Gastrocnemius medialis (tissue), 4 donors: ENCODE measurements around the gene DCAF6. TPM values are rescaled to one million over a fixed set of nuclear protein-coding genes. Genes with fewer than 3 reads are reported as not detected.

Experiments
- ATAC-seq, 2 donors: fragments of 150-250 bp; one replicate each; pipeline ENCODE4 v1.9.1; 2016
- DNase-seq, 2 donors: peaks; one replicate each; pipeline ENCODE4 v3.0.0-alpha.2; 2019
- H3K27ac ChIP-seq, 4 donors: fragments of 200-600 bp; sonication (generic); 1 replicate in 1 of 4; 2 replicates in 3 of 4; pipeline ENCODE4 v1.5.1; 2016 to 2018; ENCODE audit warnings: mild to moderate bottlenecking in 2 of 4, moderate library complexity in 1 of 4
- H3K27me3 ChIP-seq, 3 donors: fragments of 200-600 bp; sonication (generic) in 2 of 3; 1 replicate in 1 of 3; 2 replicates in 2 of 3; pipeline versions ENCODE4 v1.5.1 to v1.6.0; 2016 to 2019; ENCODE audit warnings: mild to moderate bottlenecking in 1 of 3, moderate library complexity in 1 of 3
- H3K36me3 ChIP-seq, 2 donors: fragments of 200-600 bp; sonication (generic) in 1 of 2; one replicate each; pipeline ENCODE4 v1.5.1; 2017 to 2018
- H3K4me1 ChIP-seq, 2 donors: fragments of 200-600 bp; sonication (generic) in 1 of 2; one replicate each; pipeline ENCODE4 v1.5.1; 2016 to 2017; ENCODE audit warnings: mild to moderate bottlenecking in 2 of 2
- H3K4me3 ChIP-seq, 4 donors: fragments of 200-600 bp; sonication (generic) in 3 of 4; 1 replicate in 1 of 4; 2 replicates in 3 of 4; pipeline ENCODE4 v1.5.1; 2016 to 2019; ENCODE audit warnings: mild to moderate bottlenecking in 2 of 4
- H3K9me3 ChIP-seq, 3 donors: fragments of 200-600 bp; sonication (generic) in 2 of 3; 1 replicate in 1 of 3; 2 replicates in 2 of 3; pipeline ENCODE4 v1.5.1; 2016 to 2019
- POLR2A ChIP-seq, 2 donors: fragments of 450-650 bp; IDR thresholded peaks; one replicate each; pipeline ENCODE4 v1.6.1; 2017; ENCODE audit warnings: antibody characterized with exemption in 2 of 2, mild to moderate bottlenecking in 2 of 2, moderate library complexity in 2 of 2
- in situ Hi-C, 4 donors: fragments of 200-750 bp; cut with MboI; loops; one replicate each; pipeline versions ENCODE4 v1.15.0 to v1.8.0; 2017; ENCODE audit warnings: low sequenced_read_pairs in 4 of 4
- intact Hi-C: fragments of 100-400 bp; cut with DNase I; formaldehyde crosslinking; loops from one replicate; pipeline ENCODE4 v1.15.1; 2023; ENCODE audit warnings: low total_unique reads
- total RNA-seq, 4 donors: library from RNA; depleted of rRNA; stranded (reverse); fragments of >200 nt; gene quantifications; one replicate each; pipeline versions ENCODE4 v1.1.0 to v1.2.3, GENCODE V29; 2016
- TF ChIP-seq, protein P1 (sequence below), 5 experiments: fragments of 450-650 bp in 3 of 5; fragments of 200-600 bp in 2 of 5; sonication (generic) in 2 of 5; IDR thresholded peaks in 4 of 5; conservative IDR thresholded peaks in 1 of 5; 1 replicate in 4 of 5; 2 replicates in 1 of 5; pipeline ENCODE4 v1.5.1; 2016 to 2019; ENCODE audit warnings: antibody characterized with exemption in 5 of 5, mild to moderate bottlenecking in 3 of 5, moderate library complexity in 3 of 5

DCAF6 gene
- total RNA-seq, 4 donors from 2014 or later, result 365 to 466 (median 389) TPM

DNA sequence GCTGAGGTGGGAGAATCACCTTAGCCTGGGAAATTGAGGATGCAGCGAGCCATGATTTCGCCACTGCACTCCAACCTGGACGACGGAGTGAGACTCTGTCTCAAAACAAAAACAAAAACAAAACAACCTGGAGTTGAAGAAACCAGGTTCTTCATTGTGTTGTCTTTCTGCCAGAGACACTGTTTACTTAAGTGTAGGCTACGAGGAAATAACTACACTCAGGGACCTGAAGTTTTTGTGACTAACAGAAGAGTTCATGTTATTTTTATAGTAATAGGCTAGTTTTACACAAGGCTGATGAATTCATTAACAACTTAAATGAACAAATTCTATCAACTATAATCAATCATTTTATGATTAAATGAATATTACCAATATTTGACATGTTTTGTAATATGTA is 98.9 kb downstream of the DCAF6 start:
- no peak for TF ChIP-seq POLR2A (IDR thresholded peaks at IDR 0.05)
- TF ChIP-seq, protein P1, sequence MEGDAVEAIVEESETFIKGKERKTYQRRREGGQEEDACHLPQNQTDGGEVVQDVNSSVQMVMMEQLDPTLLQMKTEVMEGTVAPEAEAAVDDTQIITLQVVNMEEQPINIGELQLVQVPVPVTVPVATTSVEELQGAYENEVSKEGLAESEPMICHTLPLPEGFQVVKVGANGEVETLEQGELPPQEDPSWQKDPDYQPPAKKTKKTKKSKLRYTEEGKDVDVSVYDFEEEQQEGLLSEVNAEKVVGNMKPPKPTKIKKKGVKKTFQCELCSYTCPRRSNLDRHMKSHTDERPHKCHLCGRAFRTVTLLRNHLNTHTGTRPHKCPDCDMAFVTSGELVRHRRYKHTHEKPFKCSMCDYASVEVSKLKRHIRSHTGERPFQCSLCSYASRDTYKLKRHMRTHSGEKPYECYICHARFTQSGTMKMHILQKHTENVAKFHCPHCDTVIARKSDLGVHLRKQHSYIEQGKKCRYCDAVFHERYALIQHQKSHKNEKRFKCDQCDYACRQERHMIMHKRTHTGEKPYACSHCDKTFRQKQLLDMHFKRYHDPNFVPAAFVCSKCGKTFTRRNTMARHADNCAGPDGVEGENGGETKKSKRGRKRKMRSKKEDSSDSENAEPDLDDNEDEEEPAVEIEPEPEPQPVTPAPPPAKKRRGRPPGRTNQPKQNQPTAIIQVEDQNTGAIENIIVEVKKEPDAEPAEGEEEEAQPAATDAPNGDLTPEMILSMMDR (IDR thresholded peaks at IDR 0.05 in 4 of 5, conservative IDR thresholded peaks at IDR 0.05 in 1 of 5), result no peak
- ATAC-seq (no peak), DNase-seq (no peak)
- no peaks in the 10 kb centered on the region for H3K27me3 ChIP-seq
- H3K27ac ChIP-seq, result no peak overlapping the region
- H3K9me3 ChIP-seq, result no peaks in the 10 kb centered on the region
- intact Hi-C loops (no loop called here), in situ Hi-C loops (no loop called here)
- peaks cover 0 to 9% of the 10 kb centered on the region in 2 donors for H3K36me3 ChIP-seq
- H3K4me3 ChIP-seq, result no peak overlapping the region
- H3K4me1 ChIP-seq, result no peaks in the 10 kb centered on the region

DNA sequence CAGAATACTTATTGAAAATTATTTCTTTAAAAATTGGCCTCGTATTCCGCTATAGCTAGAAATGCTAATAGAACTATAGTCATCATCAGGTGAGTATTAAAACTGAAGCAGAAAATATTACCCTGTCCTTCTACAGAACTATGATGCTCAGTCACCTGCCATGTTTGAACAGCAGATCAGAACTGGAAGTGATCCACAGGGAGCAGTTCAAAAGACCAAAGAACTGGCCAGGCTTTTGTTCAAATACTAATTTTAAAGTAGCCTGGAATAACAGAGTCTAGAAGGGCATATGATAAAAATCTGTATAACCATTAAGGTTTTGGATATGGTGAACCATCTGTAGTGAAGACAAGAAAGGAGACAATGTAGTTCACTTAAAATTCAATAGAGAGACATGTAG is 105.9 kb downstream of the DCAF6 start:
- Histone ChIP-seq H3K27ac (no peak overlapping the region), H3K4me1 (peaks cover 16 to 31% of the 10 kb centered on the region in 2 donors), H3K4me3 (no peak overlapping the region), H3K9me3 (no peaks in the 10 kb centered on the region), H3K27me3 (no peaks in the 10 kb centered on the region), H3K36me3 (peaks cover 0 to 27% of the 10 kb centered on the region in 2 donors)
- intact Hi-C loops, result no loop called here
- ATAC-seq (no peak), DNase-seq (no peak)
- no peak for TF ChIP-seq POLR2A (IDR thresholded peaks at IDR 0.05)
- TF ChIP-seq, protein P1 (IDR thresholded peaks at IDR 0.05 in 4 of 5, conservative IDR thresholded peaks at IDR 0.05 in 1 of 5), result no peak
- in situ Hi-C loops, result no loop called here

DNA sequence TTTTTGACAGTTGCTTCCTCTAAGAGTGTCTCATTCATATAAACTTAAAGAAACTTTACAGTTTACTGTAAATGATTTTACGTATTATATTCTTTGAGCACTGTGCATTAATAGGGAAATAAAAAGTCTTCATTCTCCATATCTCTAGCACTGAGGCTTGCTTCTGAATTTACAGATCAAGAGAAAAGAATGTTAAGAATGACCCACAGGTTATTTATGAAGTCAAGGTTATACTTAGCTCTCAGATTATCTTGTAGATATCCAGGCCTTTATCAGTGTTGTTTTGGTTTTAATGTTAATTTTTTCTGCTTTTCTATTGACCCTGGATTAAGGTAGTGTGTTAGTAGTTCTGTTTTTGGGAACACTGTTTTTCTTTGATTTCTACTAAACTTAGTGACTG is 108.8 kb downstream of the DCAF6 start:
- intact Hi-C loops, result no loop called here
- ATAC-seq (no peak), DNase-seq (no peak)
- TF ChIP-seq, protein P1 (IDR thresholded peaks at IDR 0.05 in 4 of 5, conservative IDR thresholded peaks at IDR 0.05 in 1 of 5), result no peak
- peaks cover 0 to 27% of the 10 kb centered on the region in 2 donors for H3K36me3 ChIP-seq
- H3K9me3 ChIP-seq, result no peaks in the 10 kb centered on the region
- H3K4me1 ChIP-seq, result peaks cover 21 to 38% of the 10 kb centered on the region in 2 donors
- no peaks in the 10 kb centered on the region for H3K27me3 ChIP-seq
- in situ Hi-C loops, result no loop called here
- no peak overlapping the region for H3K4me3 ChIP-seq
- H3K27ac ChIP-seq, result peak overlapping the region in 1 of 4 donors; percentile 23

DNA sequence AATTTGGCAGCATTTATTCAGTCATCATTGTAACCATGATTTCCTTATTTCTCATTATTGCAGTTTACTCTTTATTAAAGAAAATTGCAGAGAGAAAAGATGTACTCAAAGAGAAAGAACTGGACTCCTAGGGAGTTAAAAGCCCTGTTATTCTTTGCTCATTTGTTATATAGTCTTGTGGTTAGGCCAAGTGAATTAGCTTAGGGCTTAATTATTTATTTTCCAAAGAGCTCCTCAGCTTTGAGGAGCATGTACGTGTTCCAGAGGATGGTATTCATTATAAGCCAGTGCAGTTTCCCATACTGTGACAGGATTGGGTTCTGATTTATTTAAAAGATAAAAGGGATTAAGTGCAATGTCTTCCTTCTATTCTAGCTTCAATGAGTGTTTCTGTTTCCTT is 113.8 kb downstream of the DCAF6 start:
- H3K4me3 ChIP-seq, result no peak overlapping the region
- DNase-seq, result no peak
- H3K27me3 ChIP-seq, result no peaks in the 10 kb centered on the region
- H3K9me3 ChIP-seq, result no peaks in the 10 kb centered on the region
- intact Hi-C loops (loop anchor here (5.0 kb wide), 1 partner anchor 113 kb away; the partner anchor contains the start of genes DCAF6 and MPC2), in situ Hi-C loops (no loop called here)
- peaks cover 0 to 4% of the 10 kb centered on the region in 2 donors for H3K36me3 ChIP-seq
- H3K27ac ChIP-seq, result peak overlapping the region in 3 of 4 donors; percentile 3 to 39 (median 15)
- H3K4me1 ChIP-seq, result peaks cover 45 to 62% of the 10 kb centered on the region in 2 donors
- no peak for ATAC-seq
- TF ChIP-seq, protein P1 (IDR thresholded peaks at IDR 0.05 in 4 of 5, conservative IDR thresholded peaks at IDR 0.05 in 1 of 5), result no peak

DNA sequence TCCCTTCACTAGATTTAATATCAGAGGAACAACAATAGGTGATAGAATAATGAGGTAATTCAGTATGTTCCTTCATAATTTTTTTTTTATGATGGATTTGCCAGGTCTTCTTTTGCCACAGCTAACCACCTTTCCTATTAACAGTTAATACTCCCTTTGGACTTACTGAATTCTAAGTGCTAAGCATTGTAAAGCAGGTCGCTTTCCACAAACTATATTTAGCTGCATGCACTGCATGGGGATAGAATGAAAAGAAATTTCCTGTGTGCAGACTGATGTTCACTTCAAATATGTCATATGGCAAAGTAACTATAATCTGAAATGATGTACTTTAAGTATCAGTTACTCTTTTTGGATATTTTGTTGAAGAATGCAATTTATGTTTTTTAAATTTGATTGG is 114.4 kb downstream of the DCAF6 start:
- Histone ChIP-seq H3K27me3 (no peaks in the 10 kb centered on the region), H3K27ac (peak overlapping the region in 2 of 4 donors; percentile 3 to 75), H3K36me3 (no peaks in the 10 kb centered on the region), H3K9me3 (no peaks in the 10 kb centered on the region), H3K4me3 (no peak overlapping the region), H3K4me1 (peaks cover 40 to 57% of the 10 kb centered on the region in 2 donors)
- TF ChIP-seq, protein P1 (IDR thresholded peaks at IDR 0.05 in 4 of 5, conservative IDR thresholded peaks at IDR 0.05 in 1 of 5), result no peak
- no peak for TF ChIP-seq POLR2A (IDR thresholded peaks at IDR 0.05)
- intact Hi-C loops (loop anchor here (5.0 kb wide), 1 partner anchor 114 kb away; the partner anchor contains the start of genes DCAF6 and MPC2), in situ Hi-C loops (no loop called here)
- no peak for DNase-seq
- ATAC-seq, result no peak
